GM10266 (cell line): ENCODE measurements around the gene ADAMTS12.

Experiments
- DNase-seq: peaks from one replicate; pipeline ENCODE4 v3.0.0; 2012; ENCODE audit errors: extremely low spot score
- TF ChIP-seq, protein P1 (sequence below): IDR thresholded peaks from 2 replicates; pipeline ENCODE4 v1.5.1; 2012; ENCODE audit warnings: mild to moderate bottlenecking, low read depth; ENCODE audit not compliant: control insufficient read depth, insufficient read depth; ENCODE audit errors: missing control alignments

Gene ADAMTS12

DNA sequence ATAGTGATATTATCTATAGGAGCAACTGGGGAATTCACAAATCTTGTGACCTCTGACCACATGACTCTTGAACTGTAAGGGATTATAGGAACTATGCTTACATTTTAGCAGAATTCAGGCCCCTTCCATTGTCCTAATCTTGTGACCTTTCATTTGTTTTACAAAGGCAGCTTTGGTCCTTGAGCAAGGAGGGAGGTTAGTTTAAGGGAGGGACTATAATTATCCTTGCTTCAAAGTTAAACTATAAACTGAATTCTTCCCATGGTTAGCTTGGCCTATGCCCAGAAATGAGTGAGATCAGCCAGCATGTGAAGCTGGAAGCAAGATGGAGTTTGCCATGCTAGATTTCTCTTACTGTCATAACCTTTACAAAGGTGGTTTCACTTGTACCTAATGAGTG lies 399.8 kb downstream of the ADAMTS12 start:
- no peak for DNase-seq
- TF ChIP-seq, protein P1, sequence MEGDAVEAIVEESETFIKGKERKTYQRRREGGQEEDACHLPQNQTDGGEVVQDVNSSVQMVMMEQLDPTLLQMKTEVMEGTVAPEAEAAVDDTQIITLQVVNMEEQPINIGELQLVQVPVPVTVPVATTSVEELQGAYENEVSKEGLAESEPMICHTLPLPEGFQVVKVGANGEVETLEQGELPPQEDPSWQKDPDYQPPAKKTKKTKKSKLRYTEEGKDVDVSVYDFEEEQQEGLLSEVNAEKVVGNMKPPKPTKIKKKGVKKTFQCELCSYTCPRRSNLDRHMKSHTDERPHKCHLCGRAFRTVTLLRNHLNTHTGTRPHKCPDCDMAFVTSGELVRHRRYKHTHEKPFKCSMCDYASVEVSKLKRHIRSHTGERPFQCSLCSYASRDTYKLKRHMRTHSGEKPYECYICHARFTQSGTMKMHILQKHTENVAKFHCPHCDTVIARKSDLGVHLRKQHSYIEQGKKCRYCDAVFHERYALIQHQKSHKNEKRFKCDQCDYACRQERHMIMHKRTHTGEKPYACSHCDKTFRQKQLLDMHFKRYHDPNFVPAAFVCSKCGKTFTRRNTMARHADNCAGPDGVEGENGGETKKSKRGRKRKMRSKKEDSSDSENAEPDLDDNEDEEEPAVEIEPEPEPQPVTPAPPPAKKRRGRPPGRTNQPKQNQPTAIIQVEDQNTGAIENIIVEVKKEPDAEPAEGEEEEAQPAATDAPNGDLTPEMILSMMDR: no peak

- no peak for DNase-seq
- TF ChIP-seq, protein P1: no peak
Observed at GRCh38 chr5:33490071-33490665, 401.6 kb downstream of the ADAMTS12 start.

- TF ChIP-seq, protein P1: no peak
- no peak for DNase-seq
Observed at GRCh38 chr5:33489481-33490067, 402.2 kb downstream of the ADAMTS12 start.

DNA sequence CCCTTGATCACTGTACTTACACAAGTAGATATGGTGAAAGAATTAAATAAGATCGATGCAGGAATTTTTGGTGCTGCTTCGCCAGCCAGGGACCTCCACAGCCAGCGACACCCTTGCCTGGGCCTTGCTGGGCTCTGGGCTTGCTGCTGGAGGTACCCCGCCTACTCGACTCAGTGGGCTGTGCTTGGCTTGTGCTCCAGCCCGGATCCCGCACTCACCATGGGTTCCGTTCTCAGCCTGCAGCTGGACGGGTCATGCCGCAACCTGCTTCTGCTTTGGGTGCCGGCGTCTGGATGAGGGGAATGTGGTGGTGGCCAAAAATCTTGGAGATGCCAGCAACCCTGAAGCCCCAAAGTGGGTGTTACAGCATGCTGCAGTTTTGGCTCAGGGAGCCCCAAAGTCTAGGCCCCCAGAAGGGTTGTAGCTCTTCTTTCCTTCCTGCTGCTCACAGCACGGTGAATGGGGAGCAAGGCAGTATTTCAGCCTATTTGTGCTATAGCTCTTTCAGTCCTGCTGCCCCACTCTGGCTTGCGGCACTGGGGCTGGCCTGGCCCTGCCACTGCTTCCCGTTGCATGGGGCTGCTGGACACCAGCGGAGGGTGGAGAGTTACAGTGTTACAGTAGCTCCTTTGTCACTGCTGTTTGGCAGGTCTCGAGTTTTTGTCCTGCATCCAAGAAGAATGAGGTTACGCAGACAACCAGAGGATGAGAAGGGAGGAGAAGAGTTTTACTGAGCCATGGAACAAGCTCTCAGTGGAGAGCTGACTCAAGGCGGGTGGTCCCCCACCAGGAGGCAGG lies 403.0 kb downstream of the ADAMTS12 start:
- TF ChIP-seq, protein P1: no peak
- DNase-seq: no peak

- no peak for DNase-seq
- TF ChIP-seq, protein P1: no peak
Observed at GRCh38 chr5:33487236-33487635, 404.6 kb downstream of the ADAMTS12 start.

GRCh38 chr5:33482335-33482734 lies 409.5 kb downstream of the ADAMTS12 start:
- no peak for DNase-seq
- TF ChIP-seq, protein P1: no peak

GRCh38 chr5:33480876-33481275 lies 410.9 kb downstream of the ADAMTS12 start:
- TF ChIP-seq, protein P1: no peak
- no peak for DNase-seq
